ENCODE data around the gene PTPRD.

The PTPRD gene

DNA sequence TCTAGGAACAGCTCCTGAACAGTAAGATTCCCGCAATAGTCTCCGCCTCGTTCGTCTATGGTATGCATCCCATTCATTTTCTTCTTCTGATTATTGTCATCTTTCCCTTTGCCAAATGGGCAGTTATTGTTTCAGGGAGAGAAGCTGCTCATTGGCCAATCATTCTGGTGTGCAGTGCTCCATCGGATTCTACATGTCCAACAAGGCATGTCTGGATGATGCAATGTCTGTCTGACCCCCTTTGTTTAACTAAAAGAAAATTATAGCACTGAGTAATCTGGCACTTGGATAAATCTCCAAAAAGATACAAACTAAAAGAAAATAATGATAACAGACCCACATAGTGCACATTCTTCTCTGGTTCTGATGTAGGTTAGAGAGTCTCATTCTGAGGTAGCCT lies 2297.6 kb downstream of the PTPRD start:
- no peak for FAIRE-seq
- TF ChIP-seq, protein P1, sequence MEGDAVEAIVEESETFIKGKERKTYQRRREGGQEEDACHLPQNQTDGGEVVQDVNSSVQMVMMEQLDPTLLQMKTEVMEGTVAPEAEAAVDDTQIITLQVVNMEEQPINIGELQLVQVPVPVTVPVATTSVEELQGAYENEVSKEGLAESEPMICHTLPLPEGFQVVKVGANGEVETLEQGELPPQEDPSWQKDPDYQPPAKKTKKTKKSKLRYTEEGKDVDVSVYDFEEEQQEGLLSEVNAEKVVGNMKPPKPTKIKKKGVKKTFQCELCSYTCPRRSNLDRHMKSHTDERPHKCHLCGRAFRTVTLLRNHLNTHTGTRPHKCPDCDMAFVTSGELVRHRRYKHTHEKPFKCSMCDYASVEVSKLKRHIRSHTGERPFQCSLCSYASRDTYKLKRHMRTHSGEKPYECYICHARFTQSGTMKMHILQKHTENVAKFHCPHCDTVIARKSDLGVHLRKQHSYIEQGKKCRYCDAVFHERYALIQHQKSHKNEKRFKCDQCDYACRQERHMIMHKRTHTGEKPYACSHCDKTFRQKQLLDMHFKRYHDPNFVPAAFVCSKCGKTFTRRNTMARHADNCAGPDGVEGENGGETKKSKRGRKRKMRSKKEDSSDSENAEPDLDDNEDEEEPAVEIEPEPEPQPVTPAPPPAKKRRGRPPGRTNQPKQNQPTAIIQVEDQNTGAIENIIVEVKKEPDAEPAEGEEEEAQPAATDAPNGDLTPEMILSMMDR (IDR thresholded peaks at IDR 0.05; ENCODE audit: insufficient read depth, missing control alignments): no peak
- no peak for DNase-seq (ENCODE audit: insufficient read length, low spot score)

DNA sequence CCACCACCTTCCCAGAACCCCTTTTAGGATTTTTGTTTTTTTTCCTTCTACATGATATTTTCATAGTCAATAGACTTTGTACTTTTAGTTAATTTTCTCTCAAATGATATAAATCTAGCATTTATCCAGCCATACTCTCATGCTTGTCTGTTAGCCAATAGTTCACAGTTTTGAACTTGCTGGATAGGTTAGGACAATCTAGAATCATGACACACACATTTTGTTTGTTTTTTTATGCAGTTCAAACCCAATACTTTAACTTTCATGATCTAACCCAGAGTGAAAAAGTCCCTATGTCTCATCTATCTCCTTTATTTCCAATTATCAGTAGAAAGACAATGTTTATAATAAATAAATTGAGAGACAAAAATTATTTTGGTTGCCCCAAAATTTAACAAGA lies 2303.5 kb downstream of the PTPRD start:
- TF ChIP-seq, protein P1 (IDR thresholded peaks at IDR 0.05; ENCODE audit: insufficient read depth, missing control alignments): no peak
- DNase-seq (ENCODE audit: insufficient read length, low spot score) (no peak), FAIRE-seq (no peak)

DNA sequence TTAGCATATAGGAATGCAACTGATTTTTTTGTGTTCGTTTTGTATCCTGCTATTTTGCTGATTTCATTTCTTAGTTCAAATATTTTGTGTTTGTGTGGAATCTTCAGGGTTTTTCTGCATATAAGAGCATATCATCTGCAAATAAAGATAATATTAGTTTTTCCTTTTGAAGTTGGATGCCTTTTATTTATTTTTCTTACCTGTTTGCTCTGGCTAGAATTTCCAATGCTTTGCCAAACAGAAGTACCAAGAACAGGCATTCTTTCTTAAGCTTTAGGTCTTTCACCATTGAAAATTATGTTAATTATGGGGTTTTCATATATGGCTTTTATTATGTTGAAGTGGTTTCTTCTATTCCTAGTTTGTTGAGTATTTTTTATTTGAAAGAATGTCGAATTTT lies 2308.1 kb downstream of the PTPRD start:
- TF ChIP-seq, protein P1 (IDR thresholded peaks at IDR 0.05; ENCODE audit: insufficient read depth, missing control alignments): no peak
- FAIRE-seq (no peak), DNase-seq (ENCODE audit: insufficient read length, low spot score) (no peak)

DNA sequence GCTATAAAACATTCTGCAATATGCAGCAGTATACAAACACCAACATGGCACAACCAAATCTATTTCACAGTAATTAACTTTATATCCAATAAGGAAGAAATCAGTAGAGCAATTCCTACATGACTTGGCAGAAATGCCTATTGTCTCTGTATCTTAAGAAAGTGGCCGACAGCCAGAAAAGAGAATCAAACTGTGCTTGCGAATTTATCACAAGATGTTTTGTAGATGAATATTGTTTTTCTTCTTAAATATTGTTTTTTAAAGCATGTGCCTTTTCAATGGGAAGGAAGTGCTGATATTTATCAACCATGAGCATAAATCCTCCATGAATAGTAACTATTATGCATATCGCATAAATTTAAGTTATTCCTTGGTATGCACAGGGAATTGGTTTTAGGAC lies 2311.5 kb downstream of the PTPRD start:
- DNase-seq (ENCODE audit: insufficient read length, low spot score): no peak
- TF ChIP-seq, protein P1 (IDR thresholded peaks at IDR 0.05; ENCODE audit: insufficient read depth, missing control alignments): no peak
- FAIRE-seq: no peak

DNA sequence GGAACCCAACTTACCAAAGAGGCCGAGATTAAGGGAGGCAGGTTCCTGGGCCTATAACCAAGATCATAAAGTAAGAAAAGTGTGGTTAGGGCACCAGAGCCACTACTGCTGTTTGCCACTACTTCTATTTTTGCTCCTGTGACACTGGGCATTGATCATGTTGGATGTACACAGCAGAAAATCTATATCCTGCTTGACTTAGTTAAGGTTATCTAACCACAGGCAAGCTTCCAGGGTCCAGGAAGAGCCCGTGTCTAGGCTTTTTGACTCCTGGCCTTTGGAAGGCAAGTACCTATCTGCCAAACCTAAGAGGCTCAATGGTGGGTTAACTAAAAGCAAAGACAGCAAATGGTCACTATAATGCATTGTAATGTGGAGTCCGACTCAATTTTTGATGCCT lies 2315.8 kb downstream of the PTPRD start:
- no peak for DNase-seq (ENCODE audit: insufficient read length, low spot score)

DNA sequence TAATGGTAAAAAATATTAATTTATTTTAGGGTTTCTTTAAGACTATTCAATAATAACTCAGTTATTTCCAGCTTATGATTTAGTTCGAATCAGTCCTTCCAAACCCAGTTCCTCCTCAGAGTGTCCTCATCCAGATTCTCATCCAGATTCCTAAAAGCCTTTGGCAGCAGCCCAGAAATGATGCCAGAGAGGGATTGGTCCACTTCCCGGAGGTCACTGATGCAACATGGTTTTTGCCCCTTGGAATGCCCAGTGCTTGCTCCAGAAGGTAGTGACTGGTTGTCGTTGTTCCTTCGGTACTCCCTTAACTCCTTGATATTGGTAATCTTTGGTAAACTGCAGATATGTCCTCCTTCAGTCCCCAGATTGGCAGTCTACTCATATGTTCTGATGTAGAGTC lies 2320.1 kb downstream of the PTPRD start:
- no peak for FAIRE-seq
- DNase-seq (ENCODE audit: insufficient read length, low spot score): no peak
- TF ChIP-seq, protein P1 (IDR thresholded peaks at IDR 0.05; ENCODE audit: insufficient read depth, missing control alignments): no peak

More for the DNA sequence above, 2315.8 kb downstream of the PTPRD start:
- TF ChIP-seq, protein P1 (IDR thresholded peaks at IDR 0.05; ENCODE audit: insufficient read depth, missing control alignments): no peak
- FAIRE-seq: no peak

DNA sequence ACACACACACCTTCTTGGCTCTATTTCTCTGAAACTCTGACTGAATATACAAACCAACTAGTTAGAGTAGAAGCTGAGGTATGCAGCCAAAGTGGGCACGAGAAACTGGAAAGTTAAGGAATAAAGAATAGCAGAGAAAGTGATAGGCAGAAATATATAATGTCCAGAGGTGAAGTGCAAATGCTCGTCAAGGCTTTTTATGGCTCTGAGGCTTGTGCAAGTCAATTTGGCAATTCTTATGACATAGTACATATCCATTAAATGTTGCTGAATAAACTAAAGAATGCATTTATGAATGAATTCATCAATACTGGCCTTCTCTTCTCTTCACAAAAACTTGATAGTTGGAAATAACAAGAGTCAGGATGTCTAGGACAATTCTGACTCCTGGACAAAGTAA lies 2323.1 kb downstream of the PTPRD start:
- DNase-seq (ENCODE audit: insufficient read length, low spot score): no peak
- TF ChIP-seq, protein P1 (IDR thresholded peaks at IDR 0.05; ENCODE audit: insufficient read depth, missing control alignments): no peak
- peak; percentile 21 for FAIRE-seq
